Measurements from ENCODE around the gene CDC42BPB.

CDC42BPB gene

DNA sequence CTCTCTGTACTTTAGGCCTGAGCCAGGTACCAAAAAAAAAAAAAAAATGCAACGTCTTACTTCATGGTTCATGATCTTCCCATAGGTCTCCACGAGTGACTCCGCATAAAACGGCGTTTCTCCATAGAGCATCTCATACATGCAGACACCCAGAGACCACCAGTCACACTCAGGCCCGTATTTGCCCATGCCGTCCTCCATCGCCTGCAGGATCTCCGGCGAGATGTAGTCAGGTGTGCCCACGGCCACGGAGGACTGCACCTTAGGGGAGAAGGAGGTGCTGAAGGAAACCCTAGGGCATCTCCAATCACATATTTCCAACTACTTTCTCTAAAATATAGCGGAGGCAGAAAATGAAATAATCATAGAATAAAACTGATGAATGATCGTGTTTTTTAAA lies 73.9 kb downstream of the CDC42BPB start:
- DNase-seq = no peak
- H3K27me3 ChIP-seq (replicated peaks; ENCODE audit: insufficient read depth, low read length) = no peaks in the 10 kb centered on the region
- TF ChIP-seq, protein P1, sequence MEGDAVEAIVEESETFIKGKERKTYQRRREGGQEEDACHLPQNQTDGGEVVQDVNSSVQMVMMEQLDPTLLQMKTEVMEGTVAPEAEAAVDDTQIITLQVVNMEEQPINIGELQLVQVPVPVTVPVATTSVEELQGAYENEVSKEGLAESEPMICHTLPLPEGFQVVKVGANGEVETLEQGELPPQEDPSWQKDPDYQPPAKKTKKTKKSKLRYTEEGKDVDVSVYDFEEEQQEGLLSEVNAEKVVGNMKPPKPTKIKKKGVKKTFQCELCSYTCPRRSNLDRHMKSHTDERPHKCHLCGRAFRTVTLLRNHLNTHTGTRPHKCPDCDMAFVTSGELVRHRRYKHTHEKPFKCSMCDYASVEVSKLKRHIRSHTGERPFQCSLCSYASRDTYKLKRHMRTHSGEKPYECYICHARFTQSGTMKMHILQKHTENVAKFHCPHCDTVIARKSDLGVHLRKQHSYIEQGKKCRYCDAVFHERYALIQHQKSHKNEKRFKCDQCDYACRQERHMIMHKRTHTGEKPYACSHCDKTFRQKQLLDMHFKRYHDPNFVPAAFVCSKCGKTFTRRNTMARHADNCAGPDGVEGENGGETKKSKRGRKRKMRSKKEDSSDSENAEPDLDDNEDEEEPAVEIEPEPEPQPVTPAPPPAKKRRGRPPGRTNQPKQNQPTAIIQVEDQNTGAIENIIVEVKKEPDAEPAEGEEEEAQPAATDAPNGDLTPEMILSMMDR (IDR thresholded peaks at IDR 0.05; ENCODE audit: low read length) = no peak
- TF ChIP-seq EZH2 (optimal IDR thresholded peaks at IDR 0.05; ENCODE audit: low read depth, low read length) = no peak
- no peaks in the 10 kb centered on the region for H4K20me1 ChIP-seq (ENCODE audit: insufficient read depth, low read length)
- H3K9ac ChIP-seq (ENCODE audit: low read length) = no peak overlapping the region
- no peaks in the 10 kb centered on the region for H3K4me1 ChIP-seq (ENCODE audit: low read length)
- no peak overlapping the region for H3K27ac ChIP-seq (ENCODE audit: low read length)
- no peaks in the 10 kb centered on the region for H3F3A ChIP-seq (ENCODE audit: insufficient read depth, low read length)
- no peak overlapping the region for H3K4me3 ChIP-seq (ENCODE audit: low read length)
- H3K9me3 ChIP-seq (replicated peaks; ENCODE audit: insufficient read depth, low read length) = no peaks in the 10 kb centered on the region
- H3K79me2 ChIP-seq (ENCODE audit: low read length) = no peaks in the 10 kb centered on the region
- no peaks in the 10 kb centered on the region for H3K36me3 ChIP-seq (replicated peaks; ENCODE audit: insufficient read depth, low read length)
- H2AFZ ChIP-seq (ENCODE audit: low read length) = no peak overlapping the region
- H3K9me2 ChIP-seq (replicated peaks; ENCODE audit: insufficient read depth, low read length) = no peaks in the 10 kb centered on the region
- no peak overlapping the region for H3K4me2 ChIP-seq (ENCODE audit: low read depth, low read length)

DNA sequence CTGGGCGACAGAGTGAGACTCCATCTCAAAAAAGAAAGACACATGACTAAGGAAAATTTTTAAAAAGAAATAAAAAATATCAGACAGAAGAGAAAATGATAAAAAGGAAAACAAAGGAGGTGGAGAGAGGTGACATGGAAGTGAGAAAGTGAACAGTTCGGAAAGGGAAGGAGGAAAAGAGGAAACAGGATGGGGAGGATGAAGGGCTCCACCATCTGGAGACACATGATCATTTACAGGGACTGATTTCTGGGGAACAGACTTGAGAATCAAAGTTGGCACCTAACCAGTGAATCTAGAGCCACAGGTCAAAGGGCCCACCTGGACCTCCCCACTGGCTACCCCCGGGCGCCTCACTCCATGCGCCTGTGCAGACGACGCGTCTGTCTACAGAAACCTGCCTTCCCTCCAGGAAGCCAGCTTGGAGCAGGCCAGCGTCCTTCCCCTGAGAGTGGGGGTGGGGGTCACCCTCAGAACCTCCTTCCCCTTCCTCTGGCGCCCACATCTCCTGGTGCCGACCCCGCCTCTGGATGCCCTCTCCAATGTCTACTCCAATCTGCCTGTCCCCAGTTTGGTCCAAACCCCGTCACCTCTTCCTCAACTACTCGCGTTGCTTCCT lies 74.4 kb downstream of the CDC42BPB start:
- TF ChIP-seq, protein P1 (IDR thresholded peaks at IDR 0.05; ENCODE audit: low read length) = no peak
- TF ChIP-seq EZH2 (optimal IDR thresholded peaks at IDR 0.05; ENCODE audit: low read depth, low read length) (no peak), EZH2phosphoT487 (IDR thresholded peaks at IDR 0.05; ENCODE audit: low read length) (no peak)
- Histone ChIP-seq H3K4me1 (ENCODE audit: low read length) (no peaks in the 10 kb centered on the region), H3K9me3 (replicated peaks; ENCODE audit: insufficient read depth, low read length) (no peaks in the 10 kb centered on the region), H3K9me2 (replicated peaks; ENCODE audit: insufficient read depth, low read length) (no peaks in the 10 kb centered on the region), H3K36me3 (replicated peaks; ENCODE audit: insufficient read depth, low read length) (no peaks in the 10 kb centered on the region), H3K27ac (ENCODE audit: low read length) (no peak overlapping the region), H3K27me3 (replicated peaks; ENCODE audit: insufficient read depth, low read length) (no peaks in the 10 kb centered on the region), H2AFZ (ENCODE audit: low read length) (no peak overlapping the region), H3F3A (ENCODE audit: insufficient read depth, low read length) (no peaks in the 10 kb centered on the region), H3K4me3 (ENCODE audit: low read length) (no peak overlapping the region), H4K20me1 (ENCODE audit: insufficient read depth, low read length) (no peaks in the 10 kb centered on the region), H3K79me2 (ENCODE audit: low read length) (no peaks in the 10 kb centered on the region), H3K9ac (ENCODE audit: low read length) (no peak overlapping the region), H3K4me2 (ENCODE audit: low read depth, low read length) (no peak overlapping the region)
- DNase-seq = no peak

GRCh38 chr14:102980409-102980810 lies 76.9 kb downstream of the CDC42BPB start:
- Histone ChIP-seq H3K9ac (ENCODE audit: low read length) (no peak overlapping the region), H3K9me3 (replicated peaks; ENCODE audit: insufficient read depth, low read length) (no peaks in the 10 kb centered on the region), H3K36me3 (replicated peaks; ENCODE audit: insufficient read depth, low read length) (no peaks in the 10 kb centered on the region), H3K9me2 (replicated peaks; ENCODE audit: insufficient read depth, low read length) (no peaks in the 10 kb centered on the region), H2AFZ (ENCODE audit: low read length) (no peak overlapping the region), H3K4me1 (ENCODE audit: low read length) (no peaks in the 10 kb centered on the region), H3K27ac (ENCODE audit: low read length) (no peak overlapping the region), H4K20me1 (ENCODE audit: insufficient read depth, low read length) (no peaks in the 10 kb centered on the region), H3K27me3 (replicated peaks; ENCODE audit: insufficient read depth, low read length) (no peaks in the 10 kb centered on the region), H3K4me3 (ENCODE audit: low read length) (no peak overlapping the region), H3F3A (ENCODE audit: insufficient read depth, low read length) (no peaks in the 10 kb centered on the region), H3K79me2 (ENCODE audit: low read length) (no peaks in the 10 kb centered on the region), H3K4me2 (ENCODE audit: low read depth, low read length) (no peak overlapping the region)
- TF ChIP-seq, protein P1 (IDR thresholded peaks at IDR 0.05; ENCODE audit: low read length) = no peak
- TF ChIP-seq EZH2phosphoT487 (IDR thresholded peaks at IDR 0.05; ENCODE audit: low read length) (no peak), EZH2 (optimal IDR thresholded peaks at IDR 0.05; ENCODE audit: low read depth, low read length) (no peak)
- no peak for DNase-seq
